Stimulated activated CD8-positive, alpha-beta memory T cell treated with anti-CD3 and anti-CD28 coated beads, Interleukin-15, amount 100 ng/mL, for 24 hours (primary cell): ENCODE measurements around the gene GOLT1A.

ENCODE experiments used
- DNase-seq: peaks from one replicate; pipeline ENCODE4 v3.0.0-alpha.2; 2020; ENCODE audit warnings: low read depth

The GOLT1A gene

GRCh38 chr1:204191456-204191855 is 22.3 kb downstream of the GOLT1A start:
- DNase-seq: no peak

GRCh38 chr1:204190212-204191211 is 23.3 kb downstream of the GOLT1A start:
- no peak for DNase-seq

- no peak for DNase-seq
Observed at GRCh38 chr1:204188959-204189639, 24.7 kb downstream of the GOLT1A start.

DNA sequence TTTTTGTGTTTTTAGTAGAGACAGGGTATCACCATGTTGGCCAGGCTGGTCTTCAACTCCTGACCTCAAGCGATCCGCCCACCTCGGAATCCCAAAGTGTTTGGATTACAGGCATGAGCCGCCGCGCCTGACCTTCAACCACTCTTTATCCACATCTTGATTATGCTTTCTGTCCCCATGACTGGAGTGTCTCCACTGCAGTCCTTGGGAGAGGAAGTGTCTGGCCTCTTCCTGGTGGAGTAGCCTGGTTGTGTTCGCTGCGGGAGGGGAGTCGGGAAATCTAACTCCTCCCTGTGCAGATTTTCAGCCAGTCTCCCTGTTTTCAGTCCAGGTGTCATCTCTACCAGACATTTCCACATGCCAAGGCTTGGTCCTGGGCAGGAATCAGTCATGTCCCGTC is 27.2 kb downstream of the GOLT1A start:
- no peak for DNase-seq

DNA sequence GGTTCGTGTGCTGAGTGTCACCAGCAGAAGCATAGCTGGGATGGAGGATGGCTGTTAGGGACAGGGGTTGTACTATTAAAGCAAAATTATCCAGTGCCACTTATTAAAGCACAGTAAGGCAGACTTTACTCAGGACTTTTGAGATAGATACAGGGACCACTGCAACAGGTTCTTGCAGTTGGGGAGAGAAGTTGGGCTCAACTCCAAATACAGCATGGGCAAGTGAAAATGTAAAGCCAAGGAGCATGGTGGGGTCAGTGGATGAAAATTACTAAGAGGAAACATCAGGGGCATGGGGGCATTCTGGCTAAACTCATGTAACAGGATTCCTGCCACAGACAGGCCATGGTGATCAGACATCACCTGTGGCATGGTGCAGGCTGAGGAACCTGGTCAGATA is 32.7 kb downstream of the GOLT1A start:
- DNase-seq: no peak

DNA sequence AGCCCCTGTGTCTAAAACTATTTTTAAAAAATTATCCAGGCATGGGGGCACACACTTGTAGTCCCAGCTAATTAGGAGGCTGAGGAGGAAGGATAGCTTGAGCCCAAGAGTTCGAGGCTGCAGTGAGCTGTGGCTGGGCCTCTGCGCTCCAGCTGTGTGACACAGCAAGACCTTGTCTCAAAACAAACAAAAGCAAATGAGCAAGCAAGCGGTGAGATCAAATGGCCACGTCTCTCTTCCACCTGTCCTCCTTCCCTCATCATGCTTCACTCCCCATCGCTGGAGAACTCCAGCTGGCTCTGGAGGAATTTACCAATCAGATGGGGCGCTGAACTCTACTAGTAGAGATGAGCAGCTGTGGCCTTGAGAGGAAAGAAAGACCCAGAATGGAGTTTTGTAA is 33.7 kb downstream of the GOLT1A start:
- no peak for DNase-seq

GRCh38 chr1:204178487-204179281 is 35.1 kb downstream of the GOLT1A start:
- DNase-seq: no peak

DNA sequence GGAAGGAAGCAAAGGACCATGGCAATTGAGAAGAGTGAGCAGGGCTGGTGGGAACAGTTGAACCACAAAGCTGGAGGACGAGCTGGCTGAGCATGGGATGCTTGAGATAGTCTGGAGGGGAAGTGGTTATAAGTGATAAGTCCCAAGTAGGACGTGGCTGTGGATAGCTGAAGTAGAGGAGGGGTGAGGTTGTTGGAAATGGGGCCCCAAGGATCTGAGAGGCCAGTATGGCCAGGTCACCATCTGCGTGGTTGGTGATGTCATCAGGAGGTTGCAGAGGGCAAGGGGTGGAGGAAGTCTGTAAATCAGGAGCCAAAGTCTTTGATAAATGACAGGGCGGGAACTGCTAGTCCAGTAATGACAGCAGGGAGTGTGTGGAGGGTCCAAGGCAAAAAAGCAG is 36.7 kb downstream of the GOLT1A start:
- no peak for DNase-seq

DNA sequence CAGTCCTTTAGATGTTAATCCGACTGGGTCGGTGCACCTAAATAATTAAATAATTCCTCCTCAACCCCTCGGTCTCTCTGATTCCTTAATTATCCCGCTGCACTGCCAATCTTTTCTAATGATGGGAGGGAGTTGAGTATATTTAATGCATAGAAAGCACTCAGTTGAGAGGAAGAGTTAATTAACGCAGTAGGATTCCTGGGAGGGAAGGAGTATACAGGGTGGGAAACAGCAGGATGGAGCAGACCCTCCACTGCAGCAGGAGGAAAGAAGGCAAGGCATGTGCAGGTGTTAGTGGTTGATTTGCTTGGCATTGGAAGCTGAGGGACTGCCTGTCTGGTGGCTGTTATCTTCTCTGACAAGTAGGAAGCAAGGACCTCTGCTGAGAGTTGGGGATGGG is 37.7 kb downstream of the GOLT1A start:
- no peak for DNase-seq

DNA sequence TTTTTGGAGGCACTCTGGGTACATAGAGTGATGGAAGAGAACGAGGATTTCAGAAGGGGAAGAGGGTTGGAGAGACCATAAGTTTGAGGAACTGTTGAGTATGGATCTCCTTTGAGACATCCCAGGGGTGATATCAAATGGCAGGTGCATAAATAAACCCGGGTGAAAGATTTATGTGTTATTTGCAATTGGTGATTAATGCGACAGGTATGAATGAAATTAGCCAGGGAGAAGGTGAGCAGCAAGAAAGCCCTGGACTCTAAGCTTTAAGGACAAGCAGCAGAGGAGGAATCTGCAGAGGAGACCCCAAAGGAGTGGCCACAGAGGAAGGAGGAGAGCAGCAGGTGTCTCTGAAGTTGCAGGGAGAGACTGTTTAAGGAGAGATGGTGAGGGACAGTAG is 38.8 kb downstream of the GOLT1A start:
- DNase-seq: no peak

DNA sequence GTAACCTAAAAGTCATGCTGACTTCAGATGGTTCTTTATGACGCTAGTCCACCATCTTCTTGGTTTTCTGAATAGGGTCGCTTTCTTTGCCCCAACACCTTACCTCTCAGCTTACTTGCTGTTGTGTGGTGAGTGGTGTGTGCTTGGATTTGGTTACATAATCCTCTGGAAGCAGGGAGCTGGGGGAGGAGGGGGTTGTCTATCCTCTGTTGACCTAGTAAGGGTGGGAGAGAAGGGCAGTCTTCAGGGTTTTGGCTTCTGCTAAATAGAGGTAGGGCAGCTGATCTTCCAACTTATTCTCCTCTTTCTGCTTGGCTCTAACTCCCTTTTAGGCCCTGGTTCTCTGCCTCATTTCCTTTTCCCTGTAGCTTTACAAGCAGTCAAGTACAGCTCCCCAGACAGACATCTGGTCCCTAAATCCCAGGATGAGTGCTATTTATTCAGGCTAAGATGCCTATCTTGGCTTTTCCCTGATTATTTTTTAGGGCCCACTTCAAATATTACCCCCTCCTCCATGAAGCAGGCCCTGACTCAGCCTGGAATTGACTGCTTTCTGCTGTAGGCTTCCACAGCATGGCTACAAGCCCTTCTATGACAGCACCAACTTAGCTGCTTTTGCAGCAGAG is 41.3 kb downstream of the GOLT1A start:
- no peak for DNase-seq

GRCh38 chr1:204171751-204172178 is 42.0 kb downstream of the GOLT1A start:
- DNase-seq: no peak

GRCh38 chr1:204170494-204171155 is 43.2 kb downstream of the GOLT1A start:
- no peak for DNase-seq

DNA sequence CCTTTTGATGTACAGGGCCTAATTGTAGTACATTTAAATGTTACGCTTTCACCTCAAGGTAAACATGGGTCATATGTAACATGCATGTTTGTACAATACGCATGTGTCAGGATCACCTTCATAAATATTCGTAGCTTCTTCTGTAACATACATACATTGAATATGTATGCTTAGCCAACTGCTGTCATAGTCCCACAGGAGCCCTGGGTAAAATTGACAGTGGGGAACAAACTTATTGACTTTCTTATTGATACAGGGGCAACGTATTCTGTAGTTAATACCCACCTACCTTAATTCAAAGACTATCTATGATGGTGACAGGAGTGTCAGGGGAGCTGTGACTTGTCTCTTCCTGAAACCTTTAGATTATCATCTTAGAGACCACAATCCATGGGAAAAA is 43.9 kb downstream of the GOLT1A start:
- DNase-seq: no peak

GRCh38 chr1:204167730-204168129 is 46.1 kb downstream of the GOLT1A start:
- DNase-seq: no peak

DNA sequence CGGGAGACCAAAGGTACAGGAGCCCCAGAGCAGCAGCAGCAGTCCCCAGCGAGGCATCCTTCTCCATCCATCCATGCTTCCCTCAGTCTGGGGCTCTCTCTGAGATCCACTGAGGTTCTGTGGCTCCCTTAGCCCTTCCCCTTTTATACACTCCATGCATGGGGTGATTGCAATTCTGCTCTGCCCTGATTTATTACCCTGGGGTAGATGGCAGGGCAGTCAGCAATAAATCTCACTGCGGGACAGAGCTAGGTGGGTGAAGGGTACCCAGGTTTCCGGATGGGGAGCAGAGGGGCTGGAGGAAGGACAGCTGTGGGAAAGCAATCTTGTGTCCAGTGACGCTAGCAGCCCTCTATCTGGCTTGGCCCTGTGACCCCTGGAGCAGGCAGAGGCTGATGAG is 47.6 kb downstream of the GOLT1A start, which contains the start of gene REN:
TSS of gene REN (minus strand) at position 119 of the 400 bp plus-strand sequence. CDS start at position 75, 44 bp downstream.
- no peak for DNase-seq

DNA sequence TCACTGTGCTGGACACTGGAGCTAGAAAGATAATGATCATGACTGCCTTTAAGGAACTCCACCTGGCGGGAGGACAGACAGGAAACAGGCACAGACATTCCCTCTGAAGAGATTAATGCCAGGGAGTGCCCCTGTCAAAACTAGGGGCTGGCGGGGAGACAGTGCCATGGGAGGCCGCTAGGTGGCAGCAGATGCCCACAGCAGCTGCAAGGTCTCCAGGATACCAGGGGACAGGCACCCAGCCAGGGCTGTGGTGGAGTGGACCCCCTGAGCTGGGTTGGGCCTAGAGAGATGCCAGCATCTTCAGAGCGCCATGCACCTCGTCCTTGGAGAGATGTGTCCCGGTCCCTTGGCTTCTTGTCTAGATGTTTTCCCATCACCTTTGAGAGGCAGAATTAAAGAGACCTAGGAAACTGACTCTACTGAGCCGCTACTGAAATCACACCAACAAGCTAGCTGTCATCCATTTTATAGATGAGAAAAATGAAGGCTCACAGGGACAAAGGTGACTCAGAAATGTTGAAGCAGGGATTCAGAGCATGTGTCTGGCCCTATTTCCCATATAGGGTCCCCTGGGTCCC is 51.2 kb downstream of the GOLT1A start:
- DNase-seq: peak; percentile 67

- no peak for DNase-seq
Observed at GRCh38 chr1:204161609-204162493, 51.9 kb downstream of the GOLT1A start.

GRCh38 chr1:204157962-204158361 is 55.8 kb downstream of the GOLT1A start:
- DNase-seq: no peak

GRCh38 chr1:204155881-204156280 is 57.9 kb downstream of the GOLT1A start:
- no peak for DNase-seq
